GM10248 (cell line): ENCODE measurements around the gene CHFR.
"Not testable (repeated sequence)": the region's sequence is repeated elsewhere in the genome, so short reads cannot be mapped to it uniquely, and the experiment has no call there.

Experiments used
- CTCF ChIA-PET: fragments of 300-600 bp; sonication (Branson Sonifier 250); formaldehyde crosslinking; extraction: SDS; loops from one replicate; lab custom pipeline; 2021; ENCODE audit warnings: antibody characterized with exemption; lab: Yijun Ruan, JAX
- POLR2A ChIA-PET: fragments of 350-650 bp; sonication (Branson Sonifier 250); formaldehyde crosslinking; extraction: SDS; loops from one replicate; lab custom pipeline; 2020; ENCODE audit warnings: antibody characterized with exemption; lab: Yijun Ruan, JAX
- DNase-seq: peaks from one replicate; pipeline ENCODE4 v3.0.0; 2012; ENCODE audit errors: extremely low spot score
- CTCF ChIP-seq: IDR thresholded peaks from 2 replicates; pipeline ENCODE4 v1.5.1; 2012; ENCODE audit warnings: mild to moderate bottlenecking, low read depth; ENCODE audit errors: extremely low read depth, missing control alignments, control extremely low read depth

The CHFR gene

DNA sequence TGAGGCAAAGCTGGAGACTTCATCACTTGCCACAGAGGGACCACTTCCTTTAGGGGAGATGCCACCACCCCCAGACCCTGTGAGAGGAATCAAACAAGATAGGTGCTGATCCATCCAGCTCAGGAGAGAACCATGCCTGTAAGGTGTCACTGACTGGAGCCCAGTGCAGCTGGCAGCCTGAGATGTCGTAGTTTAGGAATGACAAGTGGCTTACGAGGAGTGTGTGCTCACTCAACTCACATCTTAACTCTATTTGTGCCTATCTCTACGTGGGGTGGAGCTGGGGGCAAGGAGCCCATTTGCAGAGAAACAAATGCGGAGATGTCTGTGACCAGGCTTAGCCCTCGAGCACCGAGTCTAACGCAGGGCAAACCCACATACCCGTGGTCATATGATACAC is 25.8 kb downstream of the CHFR start:
- TF ChIP-seq CTCF: no peak
- POLR2A ChIA-PET: no interaction called here
- no peak for DNase-seq
- CTCF ChIA-PET: no interaction called here

DNA sequence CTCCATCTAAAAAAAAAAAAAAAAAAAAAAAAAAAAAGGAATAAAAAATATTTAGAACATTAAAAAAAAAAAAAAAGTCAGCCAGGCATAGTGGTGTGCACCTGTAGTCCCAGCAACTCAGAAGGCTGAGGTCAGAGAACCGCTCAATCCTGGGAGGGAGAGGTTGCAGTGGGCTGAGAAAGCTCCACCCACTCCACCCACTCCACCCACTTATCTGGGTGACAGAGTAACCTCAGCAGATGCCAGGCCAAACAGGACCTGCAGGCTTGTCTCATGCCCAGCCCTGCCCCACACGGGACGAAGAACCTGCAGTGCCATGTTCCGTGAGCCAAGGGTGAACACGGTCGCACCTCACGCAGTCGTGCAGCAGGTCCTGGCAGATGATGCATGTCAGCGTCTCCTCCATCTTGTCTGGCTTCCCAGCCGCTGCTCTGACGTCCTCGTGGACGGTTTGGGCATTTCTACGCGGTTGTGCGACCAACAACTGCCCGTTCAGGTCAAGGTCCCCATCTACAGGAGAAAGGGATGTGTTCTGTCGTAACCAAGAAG is 28.6 kb downstream of the CHFR start:
- TF ChIP-seq CTCF: no peak
- CTCF ChIA-PET: no interaction called here
- POLR2A ChIA-PET: no interaction called here
- no peak for DNase-seq

GRCh38 chr12:132857019-132857418 is 30.4 kb downstream of the CHFR start:
- DNase-seq, POLR2A ChIA-PET, CTCF ChIA-PET: not testable (repeated sequence)

DNA sequence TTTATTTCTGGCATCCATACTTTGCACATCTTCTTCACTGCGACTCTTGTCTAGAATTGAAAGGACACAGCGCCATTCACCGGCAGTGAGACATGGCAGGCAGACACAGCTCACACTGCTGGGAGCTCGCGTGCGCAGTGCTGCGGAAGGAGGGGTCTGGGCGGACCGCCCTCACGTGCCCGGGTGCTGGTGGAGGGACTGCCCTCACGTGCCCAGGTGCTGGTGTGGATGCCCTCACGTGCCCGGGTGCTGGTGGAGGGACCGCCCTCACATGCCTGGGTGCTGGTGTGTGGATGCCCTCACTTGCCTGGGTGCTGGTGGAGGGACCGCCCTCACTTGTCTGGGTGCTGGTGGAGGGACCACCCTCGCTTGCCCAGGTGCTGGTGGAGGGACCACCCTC is 30.8 kb downstream of the CHFR start:
- no peak for TF ChIP-seq CTCF
- POLR2A ChIA-PET: no interaction called here
- no peak for DNase-seq
- CTCF ChIA-PET: no interaction called here

- POLR2A ChIA-PET, CTCF ChIA-PET: not testable (repeated sequence)
Measured at GRCh38 chr12:132855211-132855610, 32.2 kb downstream of the CHFR start.

GRCh38 chr12:132853285-132854092 is 33.9 kb downstream of the CHFR start:
- POLR2A ChIA-PET: no interaction called here
- DNase-seq: no peak
- TF ChIP-seq CTCF: no peak
- CTCF ChIA-PET: no interaction called here

More at GRCh38 chr12:132855211-132855610, 32.2 kb downstream of the CHFR start:
- not testable (repeated sequence) for DNase-seq

GRCh38 chr12:132852496-132852895 is 34.9 kb downstream of the CHFR start:
- ChIA-PET CTCF (no interaction called here), POLR2A (no interaction called here)
- DNase-seq: no peak
- no peak for TF ChIP-seq CTCF
